ENCODE data around the gene MMP3. TPM values are rescaled to one million over a fixed set of nuclear protein-coding genes. Genes with fewer than 3 reads are reported as not detected.

MMP3 gene
- total and polyA plus RNA-seq, 4 donors: not detected

DNA sequence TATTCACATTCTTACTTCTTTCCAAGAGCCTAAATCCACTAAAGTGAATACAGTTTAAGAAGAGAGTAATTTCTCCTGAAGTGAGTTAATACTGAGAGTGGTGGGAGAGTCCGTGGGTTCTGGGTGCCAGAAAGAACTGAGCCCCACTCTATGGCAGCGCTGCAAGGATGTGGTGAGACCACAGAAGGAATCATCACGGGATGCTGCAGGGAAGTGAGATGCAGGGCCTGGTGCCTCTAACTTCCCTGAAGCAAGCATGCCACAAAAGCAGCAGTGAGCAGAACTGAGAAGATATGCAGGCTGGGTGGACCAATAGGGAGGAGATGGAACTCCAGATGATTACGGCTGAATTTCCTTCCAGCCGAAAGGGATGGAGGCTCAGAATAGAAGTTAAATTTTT, 36.4 kb upstream of the MMP3 start:
- 83% methylated on average over 5 of the region's 5 CpGs for WGBS
- Histone ChIP-seq H3K27ac (ENCODE audit: low read depth in 1 of 2, low read length in 2 of 2) (no peak overlapping the region), H3K27me3 (ENCODE audit: control insufficient read depth in 4 of 4, insufficient read depth in 4 of 4, low read length in 3 of 4) (no peaks in the 10 kb centered on the region), H3K4me1 (ENCODE audit: control insufficient read depth in 4 of 4, insufficient read depth in 4 of 4, low read length in 3 of 4) (no peaks in the 10 kb centered on the region), H3K36me3 (ENCODE audit: control insufficient read depth in 4 of 4, insufficient read depth in 3 of 4, low read depth in 1 of 4, low read length in 3 of 4) (no peaks in the 10 kb centered on the region), H3K9me3 (ENCODE audit: control insufficient read depth in 4 of 4, low read length in 3 of 4) (no peaks in the 10 kb centered on the region), H3K9ac (ENCODE audit: low read depth in 1 of 2, low read length in 2 of 2) (no peak overlapping the region), H3K4me3 (ENCODE audit: low read depth in 1 of 3, low read length in 3 of 3) (no peak overlapping the region)
- TF ChIP-seq SP1 (IDR thresholded peaks at IDR 0.05) (no peak), EGR1 (IDR thresholded peaks at IDR 0.05; ENCODE audit: low read depth in 2 of 2) (no peak), JUND (IDR thresholded peaks at IDR 0.05) (no peak), MAX (IDR thresholded peaks at IDR 0.05) (no peak), YY1 (IDR thresholded peaks at IDR 0.05) (no peak), HNF4A (conservative IDR thresholded peaks at IDR 0.05) (no peak), GABPA (IDR thresholded peaks at IDR 0.05 in 1 of 2, conservative IDR thresholded peaks at IDR 0.05 in 1 of 2) (no peak), NR2F2 (IDR thresholded peaks at IDR 0.05) (no peak), FOXA2 (IDR thresholded peaks at IDR 0.05) (no peak), TAF1 (conservative IDR thresholded peaks at IDR 0.05) (no peak), RAD21 (IDR thresholded peaks at IDR 0.05) (no peak), RXRA (IDR thresholded peaks at IDR 0.05) (no peak), HNF4G (IDR thresholded peaks at IDR 0.05) (no peak), FOXA1 (IDR thresholded peaks at IDR 0.05) (no peak)
- TF ChIP-seq, protein P1, sequence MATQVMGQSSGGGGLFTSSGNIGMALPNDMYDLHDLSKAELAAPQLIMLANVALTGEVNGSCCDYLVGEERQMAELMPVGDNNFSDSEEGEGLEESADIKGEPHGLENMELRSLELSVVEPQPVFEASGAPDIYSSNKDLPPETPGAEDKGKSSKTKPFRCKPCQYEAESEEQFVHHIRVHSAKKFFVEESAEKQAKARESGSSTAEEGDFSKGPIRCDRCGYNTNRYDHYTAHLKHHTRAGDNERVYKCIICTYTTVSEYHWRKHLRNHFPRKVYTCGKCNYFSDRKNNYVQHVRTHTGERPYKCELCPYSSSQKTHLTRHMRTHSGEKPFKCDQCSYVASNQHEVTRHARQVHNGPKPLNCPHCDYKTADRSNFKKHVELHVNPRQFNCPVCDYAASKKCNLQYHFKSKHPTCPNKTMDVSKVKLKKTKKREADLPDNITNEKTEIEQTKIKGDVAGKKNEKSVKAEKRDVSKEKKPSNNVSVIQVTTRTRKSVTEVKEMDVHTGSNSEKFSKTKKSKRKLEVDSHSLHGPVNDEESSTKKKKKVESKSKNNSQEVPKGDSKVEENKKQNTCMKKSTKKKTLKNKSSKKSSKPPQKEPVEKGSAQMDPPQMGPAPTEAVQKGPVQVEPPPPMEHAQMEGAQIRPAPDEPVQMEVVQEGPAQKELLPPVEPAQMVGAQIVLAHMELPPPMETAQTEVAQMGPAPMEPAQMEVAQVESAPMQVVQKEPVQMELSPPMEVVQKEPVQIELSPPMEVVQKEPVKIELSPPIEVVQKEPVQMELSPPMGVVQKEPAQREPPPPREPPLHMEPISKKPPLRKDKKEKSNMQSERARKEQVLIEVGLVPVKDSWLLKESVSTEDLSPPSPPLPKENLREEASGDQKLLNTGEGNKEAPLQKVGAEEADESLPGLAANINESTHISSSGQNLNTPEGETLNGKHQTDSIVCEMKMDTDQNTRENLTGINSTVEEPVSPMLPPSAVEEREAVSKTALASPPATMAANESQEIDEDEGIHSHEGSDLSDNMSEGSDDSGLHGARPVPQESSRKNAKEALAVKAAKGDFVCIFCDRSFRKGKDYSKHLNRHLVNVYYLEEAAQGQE (IDR thresholded peaks at IDR 0.05): no peak
- TF ChIP-seq, protein P2, sequence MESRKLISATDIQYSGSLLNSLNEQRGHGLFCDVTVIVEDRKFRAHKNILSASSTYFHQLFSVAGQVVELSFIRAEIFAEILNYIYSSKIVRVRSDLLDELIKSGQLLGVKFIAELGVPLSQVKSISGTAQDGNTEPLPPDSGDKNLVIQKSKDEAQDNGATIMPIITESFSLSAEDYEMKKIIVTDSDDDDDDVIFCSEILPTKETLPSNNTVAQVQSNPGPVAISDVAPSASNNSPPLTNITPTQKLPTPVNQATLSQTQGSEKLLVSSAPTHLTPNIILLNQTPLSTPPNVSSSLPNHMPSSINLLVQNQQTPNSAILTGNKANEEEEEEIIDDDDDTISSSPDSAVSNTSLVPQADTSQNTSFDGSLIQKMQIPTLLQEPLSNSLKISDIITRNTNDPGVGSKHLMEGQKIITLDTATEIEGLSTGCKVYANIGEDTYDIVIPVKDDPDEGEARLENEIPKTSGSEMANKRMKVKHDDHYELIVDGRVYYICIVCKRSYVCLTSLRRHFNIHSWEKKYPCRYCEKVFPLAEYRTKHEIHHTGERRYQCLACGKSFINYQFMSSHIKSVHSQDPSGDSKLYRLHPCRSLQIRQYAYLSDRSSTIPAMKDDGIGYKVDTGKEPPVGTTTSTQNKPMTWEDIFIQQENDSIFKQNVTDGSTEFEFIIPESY (IDR thresholded peaks at IDR 0.05): no peak
- TF ChIP-seq, protein P3, sequence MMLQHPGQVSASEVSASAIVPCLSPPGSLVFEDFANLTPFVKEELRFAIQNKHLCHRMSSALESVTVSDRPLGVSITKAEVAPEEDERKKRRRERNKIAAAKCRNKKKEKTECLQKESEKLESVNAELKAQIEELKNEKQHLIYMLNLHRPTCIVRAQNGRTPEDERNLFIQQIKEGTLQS (IDR thresholded peaks at IDR 0.05): no peak
- TF ChIP-seq, protein P4, sequence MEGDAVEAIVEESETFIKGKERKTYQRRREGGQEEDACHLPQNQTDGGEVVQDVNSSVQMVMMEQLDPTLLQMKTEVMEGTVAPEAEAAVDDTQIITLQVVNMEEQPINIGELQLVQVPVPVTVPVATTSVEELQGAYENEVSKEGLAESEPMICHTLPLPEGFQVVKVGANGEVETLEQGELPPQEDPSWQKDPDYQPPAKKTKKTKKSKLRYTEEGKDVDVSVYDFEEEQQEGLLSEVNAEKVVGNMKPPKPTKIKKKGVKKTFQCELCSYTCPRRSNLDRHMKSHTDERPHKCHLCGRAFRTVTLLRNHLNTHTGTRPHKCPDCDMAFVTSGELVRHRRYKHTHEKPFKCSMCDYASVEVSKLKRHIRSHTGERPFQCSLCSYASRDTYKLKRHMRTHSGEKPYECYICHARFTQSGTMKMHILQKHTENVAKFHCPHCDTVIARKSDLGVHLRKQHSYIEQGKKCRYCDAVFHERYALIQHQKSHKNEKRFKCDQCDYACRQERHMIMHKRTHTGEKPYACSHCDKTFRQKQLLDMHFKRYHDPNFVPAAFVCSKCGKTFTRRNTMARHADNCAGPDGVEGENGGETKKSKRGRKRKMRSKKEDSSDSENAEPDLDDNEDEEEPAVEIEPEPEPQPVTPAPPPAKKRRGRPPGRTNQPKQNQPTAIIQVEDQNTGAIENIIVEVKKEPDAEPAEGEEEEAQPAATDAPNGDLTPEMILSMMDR (IDR thresholded peaks at IDR 0.05; ENCODE audit: low read depth, low read length, missing input control): no peak
- DNase-seq (ENCODE audit: low spot score): no peak

All from liver (tissue), 9 donors.